KOPT-K1 (cell line): ENCODE measurements around the gene ARL4A.
"Not testable (repeated sequence)": the region's sequence is repeated elsewhere in the genome, so short reads cannot be mapped to it uniquely, and the experiment has no call there.

Source experiments
- H3K27ac ChIP-seq: fragments of 200-600 bp; sonication (generic); 2 replicates; pipeline ENCODE4 v1.5.1; 2016; ENCODE audit warnings: antibody characterized with exemption, mild to moderate bottlenecking, low read depth, low read length; ENCODE audit not compliant: poor library complexity, severe bottlenecking
- H3K36me3 ChIP-seq: fragments of 200-600 bp; sonication (generic); 2 replicates; pipeline ENCODE4 v1.5.1; 2017; ENCODE audit warnings: antibody characterized with exemption, mild to moderate bottlenecking, low read length, moderate library complexity; ENCODE audit not compliant: insufficient read depth
- H3K9me3 ChIP-seq: fragments of 200-600 bp; sonication (generic); 2 replicates; pipeline ENCODE4 v1.5.1; 2017; ENCODE audit warnings: antibody characterized with exemption, low read length, mild to moderate bottlenecking; ENCODE audit not compliant: insufficient read depth, poor library complexity, severe bottlenecking

Gene ARL4A

GRCh38 chr7:12650080-12650479 is 37.4 kb upstream of the ARL4A start:
- no peaks in the 10 kb centered on the region for H3K36me3 ChIP-seq
- no peak overlapping the region for H3K27ac ChIP-seq
- H3K9me3 ChIP-seq = no peaks in the 10 kb centered on the region

- Histone ChIP-seq H3K9me3 (no peaks in the 10 kb centered on the region), H3K27ac (no peak overlapping the region), H3K36me3 (no peaks in the 10 kb centered on the region)
Observed at GRCh38 chr7:12653110-12653509, 34.3 kb upstream of the ARL4A start.

GRCh38 chr7:12653518-12653917 is 33.9 kb upstream of the ARL4A start:
- H3K27ac ChIP-seq = no peak overlapping the region
- H3K36me3 ChIP-seq = no peaks in the 10 kb centered on the region
- no peaks in the 10 kb centered on the region for H3K9me3 ChIP-seq

- no peak overlapping the region for H3K27ac ChIP-seq
- H3K36me3 ChIP-seq = no peaks in the 10 kb centered on the region
- no peaks in the 10 kb centered on the region for H3K9me3 ChIP-seq
Observed at GRCh38 chr7:12655161-12655560, 32.3 kb upstream of the ARL4A start.

GRCh38 chr7:12660423-12660822 is 27.0 kb upstream of the ARL4A start:
- not testable (repeated sequence) for H3K27ac ChIP-seq, H3K36me3 ChIP-seq, H3K9me3 ChIP-seq

GRCh38 chr7:12660986-12661385 is 26.4 kb upstream of the ARL4A start:
- H3K9me3 ChIP-seq, H3K36me3 ChIP-seq, H3K27ac ChIP-seq: not testable (repeated sequence)

- Histone ChIP-seq H3K9me3 (no peaks in the 10 kb centered on the region), H3K27ac (no peak overlapping the region), H3K36me3 (no peaks in the 10 kb centered on the region)
Observed at GRCh38 chr7:12661581-12661980, 25.9 kb upstream of the ARL4A start.

GRCh38 chr7:12670000-12670729 is 17.3 kb upstream of the ARL4A start:
- Histone ChIP-seq H3K27ac (no peak overlapping the region), H3K36me3 (no peaks in the 10 kb centered on the region), H3K9me3 (no peaks in the 10 kb centered on the region)

GRCh38 chr7:12670743-12671520 is 16.5 kb upstream of the ARL4A start:
- no peaks in the 10 kb centered on the region for H3K9me3 ChIP-seq
- H3K36me3 ChIP-seq = no peaks in the 10 kb centered on the region
- no peak overlapping the region for H3K27ac ChIP-seq

- not testable (repeated sequence) for H3K36me3 ChIP-seq, H3K27ac ChIP-seq, H3K9me3 ChIP-seq
Observed at GRCh38 chr7:12673436-12673835, 14.0 kb upstream of the ARL4A start.

- Histone ChIP-seq H3K9me3 (no peaks in the 10 kb centered on the region), H3K36me3 (no peaks in the 10 kb centered on the region), H3K27ac (no peak overlapping the region)
Observed at GRCh38 chr7:12674053-12674452, 13.4 kb upstream of the ARL4A start.

GRCh38 chr7:12674861-12675260 is 12.6 kb upstream of the ARL4A start:
- Histone ChIP-seq H3K27ac (no peak overlapping the region), H3K36me3 (no peaks in the 10 kb centered on the region), H3K9me3 (no peaks in the 10 kb centered on the region)

GRCh38 chr7:12683678-12684585 is 3.5 kb upstream of the ARL4A start:
- Histone ChIP-seq H3K9me3 (no peaks in the 10 kb centered on the region), H3K27ac (no peak overlapping the region), H3K36me3 (no peaks in the 10 kb centered on the region)

- Histone ChIP-seq H3K27ac (no peak overlapping the region), H3K36me3 (no peaks in the 10 kb centered on the region), H3K9me3 (no peaks in the 10 kb centered on the region)
Observed at GRCh38 chr7:12684733-12685132, 2.7 kb upstream of the ARL4A start.

- no peak overlapping the region for H3K27ac ChIP-seq
- H3K9me3 ChIP-seq = no peaks in the 10 kb centered on the region
Observed at GRCh38 chr7:12685550-12685949, 1.9 kb upstream of the ARL4A start.

More at GRCh38 chr7:12685550-12685949, 1.9 kb upstream of the ARL4A start:
- no peaks in the 10 kb centered on the region for H3K36me3 ChIP-seq
